Activated T-cell treated with anti-CD3 and anti-CD28 coated beads, Interleukin-2, amount 50 U/mL, for 48 hours (primary cell): Measurements from ENCODE around the gene PRXL2A.

Experiments used
- DNase-seq, 2 experiments: peaks; one replicate each; pipeline ENCODE4 v3.0.0-alpha.2; 2020

PRXL2A gene

DNA sequence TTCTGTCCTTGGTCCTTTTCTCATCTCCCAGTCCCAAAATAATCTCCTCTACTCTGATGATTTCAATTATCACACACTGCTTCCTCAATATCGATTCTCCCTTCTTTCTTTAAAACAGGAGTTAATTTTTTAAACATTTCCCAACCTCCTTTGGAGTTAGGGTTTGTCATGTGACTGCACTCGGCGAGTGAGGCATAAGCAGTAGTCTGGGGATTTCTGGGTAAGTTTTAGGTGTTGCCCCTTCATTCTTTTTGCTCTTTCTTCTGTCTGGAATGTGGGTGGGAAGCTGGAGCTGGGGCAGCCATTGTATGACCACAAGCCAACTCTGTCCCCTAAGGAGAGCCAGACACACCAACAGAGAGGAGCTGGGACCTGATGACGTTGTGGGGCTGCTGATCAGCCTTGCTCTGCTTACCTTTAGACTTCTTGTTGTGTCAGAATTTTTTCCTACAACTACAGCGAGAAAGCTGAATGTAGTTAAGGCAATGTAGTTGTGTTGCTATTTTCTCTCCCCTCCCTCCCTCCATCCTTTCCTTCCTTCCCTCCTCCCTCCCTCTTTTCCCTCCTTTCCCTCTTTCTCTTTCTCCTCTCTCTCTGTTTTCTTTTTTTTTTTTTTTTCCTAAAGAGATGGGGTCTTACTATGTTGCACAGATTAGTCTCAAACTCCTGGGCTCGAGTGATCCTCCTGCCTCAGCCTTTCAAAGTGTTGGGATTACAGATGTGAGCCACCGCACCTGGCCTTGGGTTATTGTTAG lies 39.3 kb downstream of the PRXL2A start:
- no peak for DNase-seq

DNA sequence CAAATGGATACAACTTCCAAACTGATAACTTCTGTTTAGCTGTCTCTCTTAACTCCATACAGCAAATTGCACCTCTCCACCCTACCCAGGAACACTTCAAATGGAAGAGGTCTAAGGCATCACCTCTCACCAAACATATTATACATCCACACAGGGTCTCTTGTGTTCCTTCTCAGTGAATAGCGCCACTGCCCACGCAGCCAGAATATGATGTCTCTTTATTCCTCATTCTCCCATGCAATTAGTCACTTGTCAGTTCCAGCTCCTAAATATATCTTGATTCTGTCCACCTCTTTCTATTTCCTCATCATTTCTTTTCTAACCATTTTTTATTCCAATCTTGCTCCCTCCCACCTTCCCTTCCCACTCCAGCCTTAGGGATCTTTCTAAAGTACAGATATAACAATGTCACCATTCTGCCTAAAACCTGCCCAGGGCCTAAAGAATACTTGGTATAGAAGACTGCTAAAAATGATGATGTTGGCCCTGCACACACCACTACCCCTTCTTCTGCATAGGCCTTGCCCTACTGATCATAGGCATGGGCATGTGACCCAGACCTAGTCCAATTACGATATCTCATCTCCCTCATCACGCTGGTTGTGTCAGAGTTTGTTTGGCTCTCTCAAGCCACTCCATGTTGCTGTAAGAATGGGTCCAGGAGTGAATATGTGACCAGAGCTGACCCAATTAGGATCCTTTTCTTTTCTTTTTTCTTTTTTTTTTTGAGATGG lies 40.0 kb downstream of the PRXL2A start:
- no peak for DNase-seq

DNA sequence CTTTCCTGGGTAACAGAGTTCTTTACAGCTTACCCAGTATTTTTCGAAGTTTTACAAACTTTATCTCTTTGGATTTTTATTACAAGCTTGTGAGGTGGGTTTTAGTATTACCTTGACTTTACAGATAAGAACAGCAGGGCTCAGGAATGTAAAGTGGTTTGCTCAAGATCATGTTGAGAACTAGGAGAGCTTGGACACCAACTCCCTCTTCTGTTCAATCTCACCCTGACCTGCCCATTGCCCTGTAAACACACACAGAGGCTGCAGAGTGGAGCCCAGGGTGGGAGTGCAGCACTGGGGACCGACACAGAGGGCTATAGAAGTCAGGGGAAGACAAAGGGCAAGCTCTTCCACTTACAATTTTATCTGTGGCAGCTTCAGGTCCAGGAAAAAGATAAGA lies 41.2 kb downstream of the PRXL2A start:
- DNase-seq: no peak

DNA sequence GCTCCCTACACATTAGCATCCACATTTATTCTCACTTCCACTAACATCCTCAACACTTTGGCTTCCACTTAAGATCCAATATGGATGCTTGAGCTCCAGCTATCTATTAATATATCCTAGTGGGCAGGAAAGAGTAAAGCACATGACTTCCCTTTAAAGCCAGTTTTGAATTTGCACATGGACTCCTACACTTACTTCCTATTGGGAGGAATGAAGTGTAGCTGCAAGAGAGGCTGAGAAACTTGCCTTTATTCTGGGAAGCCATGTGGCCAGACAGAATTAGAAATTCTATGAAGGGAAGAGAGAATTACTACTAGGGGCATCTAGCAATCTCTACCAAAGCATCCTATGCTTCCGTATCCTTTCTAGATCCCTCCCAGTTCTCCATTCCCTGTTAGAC lies 42.8 kb downstream of the PRXL2A start:
- no peak for DNase-seq

DNA sequence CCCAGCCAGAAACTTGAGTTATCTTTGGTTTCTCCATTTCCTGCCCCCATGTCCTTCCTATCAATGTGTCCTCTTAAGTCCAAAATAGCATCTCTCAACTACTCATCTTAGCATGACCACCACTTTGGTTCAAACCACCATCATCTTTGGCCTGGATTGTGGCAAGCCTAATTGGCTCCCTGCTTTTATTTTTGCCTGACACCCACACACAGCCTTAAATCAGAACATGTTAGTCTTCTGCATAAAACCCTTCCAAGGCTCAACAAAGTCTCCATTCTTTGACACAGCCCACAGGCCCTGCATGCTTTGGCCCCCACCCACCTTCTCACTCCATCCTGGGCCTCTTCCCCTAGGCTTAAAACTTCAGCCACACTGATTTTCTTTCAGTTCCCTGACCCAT lies 43.7 kb downstream of the PRXL2A start:
- no peak for DNase-seq

DNA sequence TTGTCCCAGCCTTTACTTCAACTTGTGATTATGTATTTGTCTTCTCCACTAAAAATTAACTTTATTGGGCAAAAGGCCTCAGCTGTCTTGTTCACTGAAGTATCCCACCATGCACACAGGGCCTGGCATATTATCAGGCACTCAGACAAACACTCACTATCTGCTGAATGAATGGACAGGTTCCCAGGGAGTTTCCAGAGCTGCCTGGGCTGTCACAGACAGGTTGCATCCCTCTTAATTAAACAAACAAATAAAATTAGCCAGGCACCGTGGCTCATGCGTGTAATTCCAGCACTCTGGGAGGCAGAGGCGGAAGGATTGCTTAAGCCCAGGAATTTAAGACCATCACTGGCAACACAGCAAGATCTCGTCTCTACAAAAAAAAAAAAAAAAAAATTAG lies 44.3 kb downstream of the PRXL2A start:
- DNase-seq: no peak

DNA sequence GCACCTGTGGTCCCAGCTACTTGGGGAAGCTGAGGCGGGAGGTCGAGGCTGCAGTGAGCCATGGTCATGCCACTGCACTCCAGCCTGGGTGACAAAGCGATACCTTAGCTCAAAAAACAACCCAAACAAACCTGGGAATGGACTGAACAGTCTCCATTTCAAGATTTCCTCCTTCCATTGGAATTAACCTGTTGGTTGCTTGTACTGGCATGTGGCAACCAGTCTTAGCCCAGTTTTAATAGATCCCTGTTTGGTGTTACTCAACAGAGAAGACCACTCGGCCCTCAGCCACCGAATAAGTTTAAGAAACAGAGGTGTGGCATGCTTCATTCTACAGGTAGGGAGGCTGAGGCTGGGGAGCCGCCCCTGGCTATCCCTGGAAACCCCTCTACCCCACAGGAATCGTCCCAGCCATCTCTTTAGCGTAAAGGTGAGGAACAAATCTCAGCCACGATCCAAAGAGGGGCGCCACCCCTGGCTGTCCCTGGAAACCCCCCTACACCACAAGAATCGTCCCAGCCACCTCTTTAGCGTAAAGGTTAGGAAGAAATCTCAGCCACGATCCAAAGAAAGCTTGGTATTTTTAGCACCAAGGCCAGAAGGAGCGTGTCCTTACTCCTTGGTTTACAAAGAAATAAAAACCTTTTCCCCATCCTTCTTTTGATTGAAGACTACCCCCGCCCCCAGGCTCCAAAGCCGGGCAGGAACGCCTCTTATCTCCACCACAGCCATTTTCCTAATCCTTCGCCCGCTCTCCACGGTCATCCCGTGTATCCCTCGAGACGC lies 44.9 kb downstream of the PRXL2A start:
- no peak for DNase-seq

DNA sequence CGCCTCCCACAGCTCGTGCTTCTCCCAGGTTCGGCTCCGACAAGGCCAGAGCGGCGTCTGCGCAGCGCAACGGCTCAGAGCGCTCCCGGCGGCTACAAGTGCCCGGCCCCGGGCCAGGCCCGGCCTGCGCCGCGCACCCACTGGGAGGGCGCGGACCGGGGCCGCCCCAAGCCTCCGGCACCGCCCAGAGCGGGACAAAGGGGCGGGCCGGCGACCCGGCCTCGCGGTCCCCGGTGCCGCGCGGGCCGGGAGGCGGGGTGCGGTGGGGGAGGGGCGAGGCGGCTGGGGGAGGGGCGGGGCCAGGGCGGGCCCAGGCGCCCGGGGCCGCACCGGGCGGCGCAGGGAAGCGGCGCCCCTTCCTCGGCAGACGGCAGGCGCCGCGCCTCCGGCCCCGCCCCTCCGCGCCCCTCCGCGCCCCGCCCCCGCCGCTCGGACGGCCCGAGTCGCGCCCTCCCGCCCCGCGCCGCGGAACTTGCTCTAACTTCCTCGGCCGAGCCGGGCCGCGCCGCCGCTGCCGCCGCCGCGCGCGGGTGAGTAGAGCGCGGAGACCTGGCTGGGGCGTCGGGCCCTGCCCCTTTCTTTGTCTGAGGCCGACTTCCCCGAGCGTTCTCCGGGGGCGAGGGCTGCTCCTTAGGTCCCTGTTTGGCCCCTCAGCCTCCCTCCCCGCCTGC lies 45.6 kb downstream of the PRXL2A start, which contains the start of gene TSPAN14:
TSS of gene TSPAN14 (plus strand) at position 469 of the 671 bp plus-strand sequence. CDS start 34,924 bp downstream, outside the sequence.
- peak; percentile 83 to 86 for DNase-seq

DNA sequence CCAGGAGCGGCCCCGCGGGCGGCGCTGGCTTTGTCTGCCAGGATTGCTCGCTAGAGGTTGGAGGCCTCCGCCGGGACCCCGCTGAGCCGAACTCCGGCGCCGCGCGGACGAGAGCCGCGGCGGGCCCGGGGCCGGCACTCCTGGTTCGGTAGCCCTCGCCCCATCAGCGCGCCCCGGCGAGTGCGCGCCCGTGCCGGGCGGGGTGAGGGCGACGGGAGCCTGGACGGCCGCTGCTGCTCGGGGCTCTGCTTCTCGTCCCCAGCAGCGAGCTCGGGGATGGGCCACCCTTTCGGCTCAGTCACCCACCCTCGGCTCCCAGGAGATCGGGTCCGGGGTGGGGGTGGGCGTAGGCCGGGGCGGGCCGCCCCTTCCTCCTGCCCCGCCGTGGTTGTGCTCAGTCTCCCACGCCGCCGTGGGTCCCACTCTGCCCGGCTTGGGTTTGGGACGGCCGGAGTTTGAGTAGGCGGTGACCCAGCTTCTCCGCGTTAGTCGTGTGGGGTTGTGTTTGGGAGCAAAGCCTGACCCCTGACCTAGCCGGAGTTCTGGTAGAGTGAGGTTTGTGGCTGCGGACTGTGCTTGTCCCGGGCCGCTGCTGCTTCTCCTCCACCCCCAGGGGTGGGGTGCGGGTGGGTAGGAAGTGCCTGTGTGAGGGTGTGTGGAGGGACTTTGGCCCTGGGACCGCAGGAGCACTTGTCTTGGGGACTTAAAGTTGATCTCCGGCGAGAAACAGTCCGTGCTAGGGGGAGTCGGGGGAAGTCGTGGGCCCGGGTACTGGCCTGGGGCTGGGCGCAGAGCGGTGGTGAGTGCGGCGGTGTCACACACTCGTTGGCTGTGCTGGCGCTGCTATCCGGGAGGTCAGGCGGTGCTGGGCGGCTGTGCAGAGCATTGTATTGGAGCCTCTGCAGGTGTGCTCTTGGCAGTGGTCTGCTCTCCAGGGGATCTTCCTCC lies 46.4 kb downstream of the PRXL2A start:
- DNase-seq: peak; percentile 60 to 63

DNA sequence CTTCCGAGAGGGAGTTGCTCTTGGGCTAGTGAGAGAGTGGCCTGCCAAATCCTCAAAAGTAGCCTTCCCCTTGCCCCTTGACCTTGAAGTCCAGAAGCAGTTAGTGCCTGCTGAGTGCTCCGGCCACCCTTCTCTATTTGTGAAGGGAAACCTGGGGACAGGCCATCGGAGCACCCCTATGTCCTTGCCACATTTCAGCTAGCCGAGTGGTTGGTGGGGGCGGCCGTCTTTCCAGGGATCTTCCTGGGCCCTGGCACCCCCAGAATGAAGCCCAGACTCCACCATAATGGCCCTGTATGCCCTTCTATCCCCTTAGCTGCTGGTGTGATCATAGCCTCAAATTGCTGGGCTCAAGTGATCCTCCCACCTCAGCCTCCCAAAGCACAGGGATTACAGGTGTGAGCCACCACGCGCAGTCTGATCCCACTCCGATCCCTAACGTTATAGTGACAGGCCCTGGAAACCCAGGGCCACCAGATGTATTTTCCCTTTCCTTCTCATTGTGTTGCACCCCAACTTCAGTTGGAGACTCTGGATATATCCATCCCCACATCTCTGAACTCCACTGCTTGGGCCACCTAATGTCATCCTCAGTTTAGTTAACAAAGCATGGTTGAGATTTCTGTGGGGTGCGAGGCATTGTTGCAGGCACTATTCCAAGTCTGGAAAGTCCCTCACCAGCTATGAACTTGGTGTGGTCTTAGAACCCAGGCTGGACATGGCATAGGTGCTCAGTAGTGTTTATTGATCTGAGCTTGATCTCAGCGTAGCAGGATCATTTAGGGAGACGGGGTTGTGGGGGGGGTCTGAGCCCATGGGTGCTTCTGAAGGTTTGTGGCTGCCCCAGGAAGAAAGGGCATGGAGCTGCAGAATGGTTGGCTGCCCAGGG lies 47.4 kb downstream of the PRXL2A start:
- no peak for DNase-seq

DNA sequence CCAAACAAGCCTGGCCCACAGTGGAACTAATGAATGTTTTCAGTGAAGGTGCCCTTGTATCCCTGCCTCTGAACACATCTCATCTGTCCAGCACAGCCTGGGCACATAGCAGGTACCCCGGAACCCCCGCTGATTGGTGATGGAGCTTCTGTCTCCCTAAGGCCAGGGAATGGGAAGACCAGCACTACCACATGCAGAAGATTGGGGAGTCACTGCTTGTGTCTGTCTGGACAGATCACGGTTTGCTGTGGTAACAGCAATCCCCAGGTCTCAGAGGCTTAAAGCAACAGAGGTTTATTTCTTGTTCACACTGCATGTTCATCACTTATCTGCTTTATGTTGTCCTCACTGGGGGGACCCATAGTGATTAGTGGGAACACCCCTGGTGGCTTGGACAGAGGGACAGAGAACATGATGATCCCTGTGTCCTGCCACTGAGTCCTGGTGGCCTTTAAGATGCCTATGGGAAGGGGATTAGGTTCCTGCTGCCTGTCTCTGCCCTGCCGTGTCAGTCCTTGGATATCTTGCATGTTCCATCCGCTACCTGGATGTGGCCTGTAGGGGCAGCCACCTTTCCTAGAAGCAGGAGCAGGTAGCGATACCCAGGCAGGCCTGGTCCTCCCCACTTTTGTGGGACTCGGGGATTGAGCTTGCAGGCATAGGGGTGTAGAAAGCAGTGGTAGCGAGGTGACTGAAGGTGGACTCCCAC lies 49.4 kb downstream of the PRXL2A start:
- no peak for DNase-seq

DNA sequence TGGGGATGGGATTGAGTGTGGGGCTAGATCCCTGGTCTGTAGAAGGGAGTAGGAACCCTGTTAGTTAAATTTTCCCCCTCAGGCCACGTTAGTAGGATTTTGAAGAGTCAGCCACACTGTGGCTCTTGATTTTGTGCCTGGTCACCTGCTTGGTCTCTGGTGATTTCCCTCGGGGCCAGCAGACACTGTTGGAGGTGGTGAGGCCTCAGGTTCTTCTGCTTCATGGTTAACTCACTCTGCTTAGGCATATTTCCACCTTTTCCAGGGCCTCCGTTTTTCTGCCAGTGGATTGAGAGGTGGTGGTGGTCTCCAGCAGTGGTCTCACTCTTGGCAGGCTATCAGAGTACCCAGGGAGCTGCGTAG lies 49.9 kb downstream of the PRXL2A start:
- no peak for DNase-seq

DNA sequence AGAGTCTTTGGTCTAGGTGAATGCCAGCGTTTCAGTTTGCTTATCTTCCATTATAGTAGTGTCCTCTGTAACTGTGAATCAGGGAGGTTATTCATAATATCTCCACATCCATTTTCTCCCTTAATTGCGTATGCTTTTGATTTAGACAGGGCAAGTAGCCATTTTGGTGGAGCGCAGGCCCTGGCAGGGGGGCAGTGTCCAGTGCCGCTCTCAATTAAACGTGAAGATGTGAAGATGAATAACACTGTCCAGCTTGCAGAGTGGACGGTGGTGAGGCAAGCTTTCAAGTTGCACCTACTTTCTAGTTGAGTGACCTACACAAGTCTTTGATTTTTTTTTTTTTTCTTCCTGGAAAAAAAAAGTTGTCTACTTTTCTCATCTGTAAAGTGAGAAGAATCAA lies 50.3 kb downstream of the PRXL2A start:
- no peak for DNase-seq

DNA sequence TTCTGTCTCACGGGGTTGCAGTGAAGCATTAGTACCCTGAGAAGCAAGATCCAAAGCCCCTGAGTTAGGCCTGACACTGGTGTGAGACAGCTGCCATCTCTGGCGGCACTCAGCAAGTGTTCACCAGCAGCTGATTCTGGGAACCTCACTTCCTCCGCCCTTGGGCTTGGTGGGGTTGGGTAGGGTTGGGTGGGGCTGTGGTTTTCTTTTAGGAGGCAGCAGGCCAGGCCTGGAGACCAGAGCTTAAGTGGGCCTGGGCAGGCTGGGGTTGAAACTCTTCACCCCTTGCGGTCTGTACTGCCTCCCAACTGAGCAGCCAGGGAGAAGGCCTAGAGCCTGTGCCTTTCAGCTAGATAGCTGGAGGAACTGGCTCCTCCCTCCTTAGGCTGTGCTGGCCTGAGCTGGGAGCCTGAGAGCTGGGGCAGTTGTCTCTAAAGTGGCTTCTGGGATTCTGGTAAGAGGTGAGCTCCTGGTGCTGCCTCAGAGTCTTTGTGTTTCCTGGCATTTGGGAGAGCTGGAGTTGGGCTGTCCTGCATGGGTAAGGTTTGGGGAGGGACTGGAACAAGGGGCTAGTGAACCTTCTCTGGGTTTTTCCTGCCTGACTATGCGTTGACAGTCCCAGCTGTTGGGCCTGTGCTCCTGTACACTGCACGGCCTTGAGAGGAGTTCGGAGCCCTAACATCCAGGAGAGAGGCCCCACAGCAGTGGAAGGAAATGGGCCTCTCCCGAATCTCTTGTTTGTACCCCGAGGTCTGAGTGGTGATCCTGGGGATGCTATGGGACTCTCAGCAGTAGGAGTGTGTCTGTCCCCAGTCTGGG lies 50.9 kb downstream of the PRXL2A start:
- DNase-seq: peak; percentile 83

DNA sequence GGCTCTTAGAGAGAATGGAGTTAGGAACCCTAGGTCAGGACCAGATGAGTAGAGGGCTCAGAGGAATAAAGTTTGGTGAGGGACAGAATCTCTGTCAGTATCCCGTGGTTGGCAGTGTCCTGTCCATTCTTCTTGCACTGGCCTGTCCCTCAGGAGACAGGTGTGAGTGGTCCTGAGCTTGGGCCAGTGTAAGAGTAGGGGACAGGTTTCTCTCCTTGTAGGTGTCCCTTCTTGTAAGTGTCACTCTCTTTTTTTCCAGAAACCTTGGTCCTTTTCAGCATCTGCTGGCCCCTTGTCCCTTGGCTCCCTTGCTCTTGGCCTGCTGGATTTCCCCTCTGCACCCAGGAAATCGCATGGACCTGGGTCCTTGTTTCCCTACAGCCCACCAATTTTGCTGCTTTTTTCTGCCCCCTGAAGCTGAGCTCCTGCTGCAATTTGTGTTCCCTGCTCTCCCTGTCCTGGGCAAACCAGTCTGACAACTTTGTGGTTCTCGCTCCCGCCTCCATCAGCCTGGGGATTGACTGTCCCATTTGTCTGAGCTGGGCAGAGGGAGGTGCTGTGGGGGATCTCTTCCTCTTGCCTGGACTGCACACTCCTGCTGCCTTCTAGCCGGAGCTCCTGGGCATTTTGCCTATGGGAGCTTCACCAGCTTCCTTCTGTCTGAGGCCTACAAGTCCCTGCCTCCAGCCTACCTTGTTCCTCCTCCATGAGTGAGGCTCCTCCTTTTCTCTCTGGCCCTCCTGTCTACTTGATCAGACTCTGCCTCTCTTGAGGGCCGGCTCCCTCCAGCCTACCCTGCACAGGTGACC lies 52.3 kb downstream of the PRXL2A start:
- DNase-seq: no peak

DNA sequence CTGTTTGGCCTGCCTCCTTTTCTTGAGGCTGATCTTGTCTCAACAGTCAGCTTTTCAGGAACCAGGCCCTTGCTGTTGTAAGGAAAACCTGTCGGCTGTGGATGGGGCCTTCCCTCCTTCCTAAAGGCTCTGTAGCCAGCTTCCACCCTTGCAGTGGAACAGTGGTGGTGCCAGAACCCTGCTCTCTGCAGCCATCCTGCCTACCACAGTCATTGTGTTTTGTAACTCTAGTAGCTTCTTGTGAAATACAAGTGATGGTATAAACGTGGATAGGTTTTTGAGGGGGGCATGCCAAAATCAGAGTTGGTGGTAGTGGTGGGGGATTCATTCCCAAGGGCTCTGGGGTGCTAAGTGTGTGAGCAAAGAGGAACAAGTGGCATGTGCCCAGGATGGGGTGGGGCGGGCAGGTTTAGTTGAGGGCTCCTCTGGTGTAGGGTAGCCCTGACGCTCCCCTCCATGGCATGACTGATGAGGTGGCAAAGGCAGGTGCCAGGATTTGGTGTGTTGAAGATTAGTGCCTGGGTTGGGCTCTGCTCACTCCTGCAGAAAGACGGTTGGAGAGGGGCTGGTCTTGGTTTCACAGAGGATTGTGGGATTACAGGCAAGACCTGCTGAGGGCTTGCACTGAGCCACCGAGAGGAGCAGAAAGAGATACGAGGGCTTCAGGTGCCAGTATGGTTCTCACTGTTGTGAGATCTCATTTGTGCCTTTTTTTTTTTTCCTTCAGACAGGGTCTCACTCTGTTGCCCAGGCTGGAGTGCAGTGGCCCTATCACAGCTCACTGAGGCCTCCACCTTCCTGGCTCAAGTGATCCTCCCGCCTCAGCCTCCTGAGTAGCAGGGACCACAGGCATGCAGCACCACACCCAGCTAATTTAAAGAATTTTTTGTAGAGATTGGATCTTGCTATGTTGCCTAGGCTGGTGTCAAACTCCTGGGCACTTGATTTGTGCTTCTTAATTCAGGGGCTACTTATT lies 53.1 kb downstream of the PRXL2A start:
- DNase-seq: no peak
